Sigmoid colon (tissue), 7 donors: ENCODE data around the gene CLIC4. TPM values are rescaled to one million over a fixed set of nuclear protein-coding genes. Genes with fewer than 3 reads are reported as not detected.
A peak's percentile ranks its signal among the peaks of the same experiment; 100 is the strongest.
"Not testable (repeated sequence)": the region's sequence is repeated elsewhere in the genome, so short reads cannot be mapped to it uniquely, and the experiment has no call there.

Experiments
- DNase-seq: peaks from one replicate; pipeline ENCODE4 v3.0.0-alpha.2; 2019
- H3K27ac ChIP-seq, 4 donors: fragments of 200-600 bp; sonication (generic); one replicate each; pipeline ENCODE4 v1.5.1; 2016 to 2019; ENCODE audit warnings: mild to moderate bottlenecking in 1 of 4
- H3K27me3 ChIP-seq, 3 donors: fragments of 200-600 bp; sonication (generic); one replicate each; pipeline ENCODE4 v1.5.1; 2019; ENCODE audit warnings: mild to moderate bottlenecking in 1 of 3
- H3K36me3 ChIP-seq, 4 donors: fragments of 200-600 bp; sonication (generic); one replicate each; pipeline ENCODE4 v1.5.1; 2016 to 2019
- H3K4me1 ChIP-seq, 4 donors: fragments of 200-600 bp; sonication (generic); one replicate each; pipeline ENCODE4 v1.5.1; 2017 to 2019
- H3K4me3 ChIP-seq, 4 donors: fragments of 200-600 bp; sonication (generic); one replicate each; pipeline ENCODE4 v1.5.1; 2017 to 2019; ENCODE audit warnings: mild to moderate bottlenecking in 2 of 4, moderate library complexity in 1 of 4
- H3K9me3 ChIP-seq, 4 donors: fragments of 200-600 bp in 3 of 4; sonication (generic) in 3 of 4; one replicate each; pipeline versions ENCODE4 v1.5.1 to v1.6.1; 2013 to 2019
- EP300 ChIP-seq, 4 donors: sonication (generic); formaldehyde crosslinking; IDR thresholded peaks; one replicate each; pipeline ENCODE4 v1.6.1; 2017; ENCODE audit warnings: antibody characterized with exemption in 4 of 4
- POLR2A ChIP-seq, 2 donors: fragments of 450-650 bp; IDR thresholded peaks; one replicate each; pipeline ENCODE4 v1.6.1; 2016; ENCODE audit warnings: antibody characterized with exemption in 2 of 2, mild to moderate bottlenecking in 2 of 2, moderate library complexity in 2 of 2
- POLR2AphosphoS5 ChIP-seq, 4 donors: sonication (generic); formaldehyde crosslinking; IDR thresholded peaks; one replicate each; pipeline ENCODE4 v1.6.1; 2017; ENCODE audit warnings: antibody characterized with exemption in 4 of 4
- WGBS, 2 donors: extraction: QIAGEN DNeasy Blood & Tissue Kit; methylation state at CpG; one replicate each; pipeline ENCODE4 v1.1.7; 2013; 5-methylcytosine and 5-hydroxymethylcytosine counted together
- intact Hi-C: fragments of 100-400 bp; cut with DNase I; formaldehyde crosslinking; loops from one replicate; pipeline ENCODE4 v1.15.1; 2023
- polyA plus RNA-seq, 3 donors: library from polyadenylated mRNA; stranded (reverse); fragments of 200-250 nt; gene quantifications; one replicate each; pipeline ENCODE4 v1.2.3, GENCODE V29; 2013
- small RNA-seq, 3 donors: library from RNA; depleted of rRNA; stranded (forward); fragments of <200 nt; gene quantifications; one replicate each; pipeline ENCODE3, GENCODE V24; 2016
- total RNA-seq, 4 donors: library from RNA; depleted of rRNA; stranded (reverse); fragments of >200 nt; gene quantifications; one replicate each; pipeline ENCODE4 v1.1.0, GENCODE V29; 2016
- TF ChIP-seq, protein P1 (sequence below), 4 experiments: fragments of 450-650 bp in 3 of 4; fragments of 200-600 bp in 1 of 4; IDR thresholded peaks; one replicate each; pipeline ENCODE4 v1.5.1; 2016 to 2019; ENCODE audit warnings: antibody characterized with exemption in 4 of 4, mild to moderate bottlenecking in 3 of 4, moderate library complexity in 2 of 4
- donor health status: healthy with polysubstance abuse.
- donor health status: Bipolar disorder and iron deficiency.
- donor health status: healthy.

CLIC4 gene
- total and polyA plus RNA-seq, 7 donors = 37.8 to 443 (median 334) TPM

DNA sequence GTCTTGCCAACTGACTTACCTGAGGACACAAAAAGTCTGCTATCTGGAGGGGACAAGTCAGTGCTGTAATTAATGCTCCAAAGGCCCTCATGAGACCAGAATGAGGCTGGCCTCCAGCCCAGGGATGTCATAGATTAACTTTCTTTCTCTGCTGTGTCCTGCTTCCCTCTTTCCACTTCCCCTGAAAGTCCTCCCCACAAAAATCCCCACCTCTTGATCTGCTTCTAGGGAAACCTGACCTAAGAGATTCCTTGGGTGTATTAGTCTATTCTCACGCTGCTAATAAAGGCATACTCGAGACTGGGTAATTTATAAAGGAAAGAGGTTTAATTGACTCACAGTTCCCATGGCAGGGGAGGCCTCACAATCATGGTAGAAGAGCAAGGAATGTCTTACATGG lies 145.6 kb downstream of the CLIC4 start:
- 85 to 92% methylated on average over 2 of the region's 2 CpGs for WGBS, 2 donors
- intact Hi-C loops = no loop called here

DNA sequence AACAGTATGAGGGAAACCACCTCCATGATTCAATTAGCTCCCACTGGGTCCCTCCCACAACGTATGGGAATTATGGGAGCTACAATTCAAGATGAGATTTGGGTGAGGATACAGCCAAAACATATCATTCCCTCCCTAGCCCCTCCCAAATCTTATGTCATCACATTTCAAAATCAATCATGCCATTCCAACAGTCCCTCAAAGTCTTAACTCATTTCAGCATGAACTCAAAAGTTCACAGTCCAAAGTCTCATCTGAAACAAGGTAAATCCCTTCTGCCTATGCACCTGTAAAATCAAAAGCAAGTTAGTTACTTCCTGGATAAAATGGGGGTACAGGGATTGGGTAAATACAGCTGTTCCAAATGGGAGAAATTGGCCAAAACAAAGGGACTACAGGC lies 146.1 kb downstream of the CLIC4 start:
- H3K36me3 ChIP-seq, H3K27me3 ChIP-seq, H3K4me3 ChIP-seq, DNase-seq, intact Hi-C loops, H3K9me3 ChIP-seq, H3K4me1 ChIP-seq, H3K27ac ChIP-seq: not testable (repeated sequence)
- 11 to 51% methylated on average over 1 of the region's 1 CpG for WGBS, 2 donors

More for the DNA sequence above, 145.6 kb downstream of the CLIC4 start:
- H3K4me1 ChIP-seq = no peaks in the 10 kb centered on the region
- no peaks in the 10 kb centered on the region for H3K36me3 ChIP-seq
- TF ChIP-seq EP300 (IDR thresholded peaks at IDR 0.05) = no peak
- H3K4me3 ChIP-seq = no peak overlapping the region
- H3K27ac ChIP-seq = no peak overlapping the region
- H3K9me3 ChIP-seq = peaks cover 0 to 5% (median 3%) of the 10 kb centered on the region in 4 donors
- H3K27me3 ChIP-seq = no peaks in the 10 kb centered on the region
- no peak for DNase-seq

DNA sequence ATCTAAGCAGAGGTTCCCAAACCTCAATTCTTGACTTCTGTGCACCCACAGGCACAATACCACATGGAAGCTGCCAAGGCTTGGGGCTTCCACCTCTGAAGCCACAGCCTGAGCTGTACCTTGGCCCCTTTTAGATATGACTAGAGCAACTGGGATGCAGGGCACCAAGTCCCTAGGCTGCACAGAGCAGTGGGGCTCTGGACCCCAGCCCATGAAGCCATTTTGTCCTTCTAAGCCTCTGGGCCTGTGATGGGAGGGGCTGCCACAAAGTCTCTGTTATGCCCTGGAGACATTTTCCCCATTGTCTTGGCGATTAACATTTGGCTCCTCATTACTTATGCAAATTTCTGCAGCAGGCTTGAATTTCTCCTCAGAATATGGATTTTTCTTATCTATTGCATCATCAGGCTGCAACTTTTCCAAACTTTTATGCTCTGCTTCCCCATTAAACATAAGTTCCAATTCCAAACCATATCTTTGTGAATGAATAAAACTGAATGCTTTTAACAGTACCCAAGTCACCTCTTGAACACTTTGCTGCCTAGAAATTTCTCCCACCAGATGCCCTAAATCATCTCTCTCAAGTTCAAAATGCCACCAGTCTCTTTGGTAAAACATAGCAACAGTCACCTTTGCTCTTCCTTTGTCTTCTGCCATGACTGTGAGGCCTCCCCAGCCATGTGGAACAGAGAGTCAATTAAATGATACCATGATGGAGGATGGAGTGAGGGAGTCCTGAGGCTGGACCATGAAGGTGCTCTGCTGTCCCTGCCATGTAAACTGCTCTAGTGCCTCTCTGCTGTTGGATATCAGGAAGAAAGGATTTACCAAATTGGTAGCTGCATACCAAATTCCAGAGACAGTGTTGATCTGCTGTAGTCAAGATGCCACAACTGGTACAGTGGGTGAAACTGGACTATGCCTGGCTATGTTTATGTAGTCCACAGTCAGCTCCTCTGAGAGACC lies 147.2 kb downstream of the CLIC4 start:
- 96% methylated on average over 1 of the region's 1 CpG for WGBS, 2 donors
- peaks cover 0 to 4% (median 0%) of the 10 kb centered on the region in 3 donors for H3K27me3 ChIP-seq
- H3K36me3 ChIP-seq = no peaks in the 10 kb centered on the region
- no peak overlapping the region for H3K4me3 ChIP-seq
- H3K4me1 ChIP-seq = no peaks in the 10 kb centered on the region
- TF ChIP-seq EP300 (IDR thresholded peaks at IDR 0.05) = no peak
- no peak for TF ChIP-seq POLR2AphosphoS5 (IDR thresholded peaks at IDR 0.05)
- TF ChIP-seq, protein P1, sequence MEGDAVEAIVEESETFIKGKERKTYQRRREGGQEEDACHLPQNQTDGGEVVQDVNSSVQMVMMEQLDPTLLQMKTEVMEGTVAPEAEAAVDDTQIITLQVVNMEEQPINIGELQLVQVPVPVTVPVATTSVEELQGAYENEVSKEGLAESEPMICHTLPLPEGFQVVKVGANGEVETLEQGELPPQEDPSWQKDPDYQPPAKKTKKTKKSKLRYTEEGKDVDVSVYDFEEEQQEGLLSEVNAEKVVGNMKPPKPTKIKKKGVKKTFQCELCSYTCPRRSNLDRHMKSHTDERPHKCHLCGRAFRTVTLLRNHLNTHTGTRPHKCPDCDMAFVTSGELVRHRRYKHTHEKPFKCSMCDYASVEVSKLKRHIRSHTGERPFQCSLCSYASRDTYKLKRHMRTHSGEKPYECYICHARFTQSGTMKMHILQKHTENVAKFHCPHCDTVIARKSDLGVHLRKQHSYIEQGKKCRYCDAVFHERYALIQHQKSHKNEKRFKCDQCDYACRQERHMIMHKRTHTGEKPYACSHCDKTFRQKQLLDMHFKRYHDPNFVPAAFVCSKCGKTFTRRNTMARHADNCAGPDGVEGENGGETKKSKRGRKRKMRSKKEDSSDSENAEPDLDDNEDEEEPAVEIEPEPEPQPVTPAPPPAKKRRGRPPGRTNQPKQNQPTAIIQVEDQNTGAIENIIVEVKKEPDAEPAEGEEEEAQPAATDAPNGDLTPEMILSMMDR (IDR thresholded peaks at IDR 0.05) = no peak
- TF ChIP-seq POLR2A (IDR thresholded peaks at IDR 0.05) = no peak
- no peak overlapping the region for H3K27ac ChIP-seq
- peak; percentile 36 for DNase-seq
- peaks cover 0 to 5% (median 3%) of the 10 kb centered on the region in 4 donors for H3K9me3 ChIP-seq
- intact Hi-C loops = no loop called here

DNA sequence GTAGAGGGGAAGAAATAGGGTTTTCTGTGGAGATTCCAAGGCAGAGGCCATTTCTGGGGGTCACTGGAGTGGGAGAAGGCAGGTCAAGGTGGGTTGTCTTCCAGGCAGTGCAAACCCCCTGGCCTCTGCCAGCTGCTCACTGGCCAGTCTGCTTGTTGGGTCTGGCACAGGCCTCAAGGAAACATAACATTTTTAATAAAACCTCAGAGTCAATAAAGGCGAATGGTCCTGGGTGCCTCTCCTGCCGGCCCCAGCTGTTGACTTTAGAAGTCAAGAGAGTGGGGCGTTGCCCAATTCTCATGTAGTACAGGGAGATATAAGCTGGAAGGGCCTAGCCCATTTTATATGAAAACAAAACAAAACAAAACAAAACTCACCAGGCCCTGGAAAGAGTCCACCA lies 148.2 kb downstream of the CLIC4 start:
- Histone ChIP-seq H3K9me3 (peaks cover 0 to 5% (median 3%) of the 10 kb centered on the region in 4 donors), H3K4me3 (no peak overlapping the region), H3K36me3 (no peaks in the 10 kb centered on the region), H3K27me3 (peaks cover 0 to 4% (median 0%) of the 10 kb centered on the region in 3 donors), H3K4me1 (no peaks in the 10 kb centered on the region), H3K27ac (no peak overlapping the region)
- 21 to 71% methylated on average over 3 of the region's 3 CpGs for WGBS, 2 donors
- no peak for TF ChIP-seq POLR2AphosphoS5 (IDR thresholded peaks at IDR 0.05)
- no peak for TF ChIP-seq EP300 (IDR thresholded peaks at IDR 0.05)
- TF ChIP-seq, protein P1 (IDR thresholded peaks at IDR 0.05) = no peak
- TF ChIP-seq POLR2A (IDR thresholded peaks at IDR 0.05) = no peak
- intact Hi-C loops = no loop called here
- DNase-seq = peak; percentile 22

Small RNA genes lying within 50 kb of the gene (small RNA-seq; reads per million reads assigned to genes)
- 0 reads per million in 3 donors for gene RNU6-1208P

Other genes starting within 250 kb of the CLIC4 start
- 10 to 100 TPM in 2 of 4 donors, 1 to 10 TPM in 2; 4.1 to 19.1 (median 10.7) TPM for gene RCAN3, start 242.6 kb upstream of the CLIC4 start, total RNA-seq
- gene RCAN3, start 242.6 kb upstream of the CLIC4 start, polyA plus RNA-seq = 10 to 100 TPM in 1 of 3 donors, 1 to 10 TPM in 2; 3.0 to 11.9 (median 5.1) TPM
- gene NCMAP, start 189.4 kb upstream of the CLIC4 start, total RNA-seq = not detected
- 1 to 10 TPM in 1 of 3 donors, under 1 TPM in 2; 0.51 to 1.8 (median 0.60) TPM for gene NCMAP, start 189.4 kb upstream of the CLIC4 start, polyA plus RNA-seq
- gene SRRM1, start 102.1 kb upstream of the CLIC4 start, total RNA-seq = 100 to 1,000 TPM in 1 of 4 donors, 10 to 100 TPM in 3; 81.5 to 171 (median 89.6) TPM
- 10 to 100 TPM; 19.2 to 51.4 (median 21.7) TPM for gene SRRM1, start 102.1 kb upstream of the CLIC4 start, polyA plus RNA-seq
- gene RUNX3, start 184.8 kb downstream of the CLIC4 start, total RNA-seq = 1 to 10 TPM in 1 of 4 donors, under 1 TPM in 2, not detected in 1; 0.36 to 1.2 (median 0.49) TPM
- 10 to 100 TPM in 1 of 3 donors, 1 to 10 TPM in 2; 1.2 to 18.0 (median 3.7) TPM for gene RUNX3, start 184.8 kb downstream of the CLIC4 start, polyA plus RNA-seq